ENCODE results near the gene DIP2B. TPM values are rescaled to one million over a fixed set of nuclear protein-coding genes. Genes with fewer than 3 reads are reported as not detected.
A peak's percentile ranks its signal among the peaks of the same experiment; 100 is the strongest.

Gene DIP2B
- total and polyA plus RNA-seq, 2 donors from 2014 or later = 4.6 to 23.3 TPM

DNA sequence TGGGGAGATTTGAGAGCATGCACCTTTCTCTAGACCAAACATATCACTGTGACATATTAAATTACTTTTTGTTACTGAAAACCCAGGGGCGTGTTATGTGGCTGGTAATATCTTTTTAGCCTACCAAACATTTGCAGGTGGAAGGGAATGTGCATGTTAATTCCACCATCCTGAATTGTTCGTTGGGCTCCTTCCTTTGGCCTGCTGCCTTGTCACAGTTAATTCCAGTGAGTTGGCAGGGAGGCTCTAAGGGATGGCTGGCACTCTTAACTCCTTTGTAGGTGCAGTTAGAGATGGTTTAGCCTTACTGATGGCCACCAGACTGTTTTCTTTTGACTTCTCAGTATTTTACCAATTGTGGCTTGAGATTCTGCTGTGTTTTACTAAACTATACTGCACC lies 64.5 kb downstream of the DIP2B start:
- Histone ChIP-seq H3K9ac (ENCODE audit: low read length in 3 of 3) (no peak overlapping the region), H3K36me3 (ENCODE audit: control insufficient read depth in 2 of 3, insufficient read depth in 3 of 3, low read length in 3 of 3) (no peaks in the 10 kb centered on the region), H3K27me3 (ENCODE audit: control insufficient read depth, insufficient read depth, low read length) (no peaks in the 10 kb centered on the region), H3K4me1 (ENCODE audit: control insufficient read depth in 2 of 3, insufficient read depth in 2 of 3, low read depth in 1 of 3, low read length in 3 of 3) (peaks cover 0 to 19% (median 12%) of the 10 kb centered on the region in 3 donors), H3K9me3 (ENCODE audit: control insufficient read depth in 2 of 3, insufficient read depth in 1 of 3, low read length in 3 of 3) (no peaks in the 10 kb centered on the region), H3K27ac (ENCODE audit: low read depth in 2 of 2, low read length in 2 of 2) (no peak overlapping the region), H3K4me3 (ENCODE audit: low read length in 3 of 3) (no peak overlapping the region)
- TF ChIP-seq, protein P1, sequence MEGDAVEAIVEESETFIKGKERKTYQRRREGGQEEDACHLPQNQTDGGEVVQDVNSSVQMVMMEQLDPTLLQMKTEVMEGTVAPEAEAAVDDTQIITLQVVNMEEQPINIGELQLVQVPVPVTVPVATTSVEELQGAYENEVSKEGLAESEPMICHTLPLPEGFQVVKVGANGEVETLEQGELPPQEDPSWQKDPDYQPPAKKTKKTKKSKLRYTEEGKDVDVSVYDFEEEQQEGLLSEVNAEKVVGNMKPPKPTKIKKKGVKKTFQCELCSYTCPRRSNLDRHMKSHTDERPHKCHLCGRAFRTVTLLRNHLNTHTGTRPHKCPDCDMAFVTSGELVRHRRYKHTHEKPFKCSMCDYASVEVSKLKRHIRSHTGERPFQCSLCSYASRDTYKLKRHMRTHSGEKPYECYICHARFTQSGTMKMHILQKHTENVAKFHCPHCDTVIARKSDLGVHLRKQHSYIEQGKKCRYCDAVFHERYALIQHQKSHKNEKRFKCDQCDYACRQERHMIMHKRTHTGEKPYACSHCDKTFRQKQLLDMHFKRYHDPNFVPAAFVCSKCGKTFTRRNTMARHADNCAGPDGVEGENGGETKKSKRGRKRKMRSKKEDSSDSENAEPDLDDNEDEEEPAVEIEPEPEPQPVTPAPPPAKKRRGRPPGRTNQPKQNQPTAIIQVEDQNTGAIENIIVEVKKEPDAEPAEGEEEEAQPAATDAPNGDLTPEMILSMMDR (IDR thresholded peaks at IDR 0.05; ENCODE audit: borderline replicate concordance, extremely low read depth, insufficient read depth) = no peak
- intact Hi-C loops (cut with DNase I) = no loop called here
- DNase-seq (no peak), FAIRE-seq (no peak)

DNA sequence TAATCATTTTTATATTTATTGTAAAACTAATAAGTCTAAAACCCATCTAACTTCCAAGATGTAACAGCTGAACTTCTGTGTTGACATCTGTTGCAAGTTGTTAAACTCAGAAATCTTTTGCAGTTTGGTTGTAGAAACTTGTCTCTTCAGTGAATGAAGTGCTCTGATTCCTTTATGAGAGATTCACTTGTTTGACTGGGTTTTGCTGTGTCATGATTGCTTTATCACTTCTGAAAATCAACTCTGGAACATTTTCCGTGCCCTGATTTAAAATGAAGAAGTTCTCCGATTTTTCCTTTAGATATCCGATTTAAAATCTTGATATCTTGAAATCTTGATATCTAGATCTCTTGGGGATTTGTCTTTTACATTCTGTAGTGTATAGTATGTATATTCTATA lies 65.1 kb downstream of the DIP2B start:
- H3K36me3 ChIP-seq (ENCODE audit: control insufficient read depth in 2 of 3, insufficient read depth in 3 of 3, low read length in 3 of 3) = no peaks in the 10 kb centered on the region
- FAIRE-seq = no peak
- peaks cover 0 to 24% (median 14%) of the 10 kb centered on the region in 3 donors for H3K4me1 ChIP-seq (ENCODE audit: control insufficient read depth in 2 of 3, insufficient read depth in 2 of 3, low read depth in 1 of 3, low read length in 3 of 3)
- no peak overlapping the region for H3K27ac ChIP-seq (ENCODE audit: low read depth in 2 of 2, low read length in 2 of 2)
- intact Hi-C loops (cut with DNase I) = no loop called here
- no peaks in the 10 kb centered on the region for H3K27me3 ChIP-seq (ENCODE audit: control insufficient read depth, insufficient read depth, low read length)
- H3K9me3 ChIP-seq (ENCODE audit: control insufficient read depth in 2 of 3, insufficient read depth in 1 of 3, low read length in 3 of 3) = no peaks in the 10 kb centered on the region
- TF ChIP-seq, protein P1 (IDR thresholded peaks at IDR 0.05; ENCODE audit: borderline replicate concordance, extremely low read depth, insufficient read depth) = no peak
- H3K4me3 ChIP-seq (ENCODE audit: low read length in 3 of 3) = no peak overlapping the region
- no peak overlapping the region for H3K9ac ChIP-seq (ENCODE audit: low read length in 3 of 3)
- no peak for DNase-seq

DNA sequence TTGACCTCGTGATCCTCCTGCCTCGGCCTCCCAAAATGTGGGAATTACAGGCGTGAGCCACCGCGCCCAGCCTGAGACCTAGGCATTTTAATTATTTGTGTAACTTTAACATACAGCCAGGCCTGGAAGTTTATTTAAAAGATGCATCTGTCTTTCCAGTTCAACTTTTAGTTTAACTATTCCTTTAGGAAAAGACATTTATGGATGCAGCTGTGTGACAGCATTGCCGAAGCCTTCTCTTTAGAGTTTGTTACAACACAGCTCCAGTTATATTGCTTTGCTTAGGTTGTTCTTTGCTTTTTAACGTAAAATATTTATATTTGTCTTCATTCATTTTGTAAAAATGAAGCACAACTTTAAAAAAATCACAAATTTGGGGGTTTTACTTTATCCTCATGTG lies 67.0 kb downstream of the DIP2B start:
- no peak overlapping the region for H3K9ac ChIP-seq (ENCODE audit: low read length in 3 of 3)
- H3K27me3 ChIP-seq (ENCODE audit: control insufficient read depth, insufficient read depth, low read length) = no peaks in the 10 kb centered on the region
- peaks cover 0 to 31% (median 18%) of the 10 kb centered on the region in 3 donors for H3K4me1 ChIP-seq (ENCODE audit: control insufficient read depth in 2 of 3, insufficient read depth in 2 of 3, low read depth in 1 of 3, low read length in 3 of 3)
- H3K36me3 ChIP-seq (ENCODE audit: control insufficient read depth in 2 of 3, insufficient read depth in 3 of 3, low read length in 3 of 3) = no peaks in the 10 kb centered on the region
- TF ChIP-seq, protein P1 (IDR thresholded peaks at IDR 0.05; ENCODE audit: borderline replicate concordance, extremely low read depth, insufficient read depth) = no peak
- H3K4me3 ChIP-seq (ENCODE audit: low read length in 3 of 3) = no peak overlapping the region
- H3K9me3 ChIP-seq (ENCODE audit: control insufficient read depth in 2 of 3, insufficient read depth in 1 of 3, low read length in 3 of 3) = no peaks in the 10 kb centered on the region
- FAIRE-seq (no peak), DNase-seq (no peak)
- peak overlapping the region in 1 of 2 donors; percentile 16 for H3K27ac ChIP-seq (ENCODE audit: low read depth in 2 of 2, low read length in 2 of 2)
- intact Hi-C loops (cut with DNase I) = no loop called here

DNA sequence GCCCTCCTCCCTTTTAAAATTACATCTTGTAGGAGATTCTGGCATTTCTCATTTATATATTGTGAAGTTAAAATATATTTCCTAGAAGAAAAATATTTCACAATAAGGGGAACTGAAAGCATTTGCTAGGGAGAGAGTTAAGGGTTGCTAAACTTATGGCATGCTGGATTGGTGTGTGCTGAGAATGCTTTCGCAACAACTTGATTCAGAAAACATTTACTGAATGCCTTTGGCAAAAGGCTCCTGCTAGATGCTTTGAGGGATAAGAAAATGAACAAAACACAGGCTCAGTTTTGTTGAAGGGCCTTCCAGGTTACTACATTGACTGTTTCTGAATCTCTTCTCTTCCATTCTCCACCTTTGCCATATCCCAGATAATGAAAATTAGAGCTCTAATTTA lies 67.5 kb downstream of the DIP2B start:
- no peak overlapping the region for H3K9ac ChIP-seq (ENCODE audit: low read length in 3 of 3)
- peaks cover 0 to 31% (median 18%) of the 10 kb centered on the region in 3 donors for H3K4me1 ChIP-seq (ENCODE audit: control insufficient read depth in 2 of 3, insufficient read depth in 2 of 3, low read depth in 1 of 3, low read length in 3 of 3)
- no peaks in the 10 kb centered on the region for H3K27me3 ChIP-seq (ENCODE audit: control insufficient read depth, insufficient read depth, low read length)
- TF ChIP-seq, protein P1 (IDR thresholded peaks at IDR 0.05; ENCODE audit: borderline replicate concordance, extremely low read depth, insufficient read depth) = no peak
- DNase-seq = peak in 2 of 5 donors; percentile 39 to 40
- intact Hi-C loops (cut with DNase I) = no loop called here
- H3K4me3 ChIP-seq (ENCODE audit: low read length in 3 of 3) = no peak overlapping the region
- no peaks in the 10 kb centered on the region for H3K36me3 ChIP-seq (ENCODE audit: control insufficient read depth in 2 of 3, insufficient read depth in 3 of 3, low read length in 3 of 3)
- FAIRE-seq = peak; percentile 25
- no peaks in the 10 kb centered on the region for H3K9me3 ChIP-seq (ENCODE audit: control insufficient read depth in 2 of 3, insufficient read depth in 1 of 3, low read length in 3 of 3)
- peak overlapping the region in 1 of 2 donors; percentile 8 for H3K27ac ChIP-seq (ENCODE audit: low read depth in 2 of 2, low read length in 2 of 2)
